Neutrophil (primary cell): ENCODE data around the gene CFAP410.

Experiments
- H3K27ac ChIP-seq: fragments of 200-600 bp; sonication (generic); 2 replicates; pipeline ENCODE4 v1.5.1; 2016; ENCODE audit warnings: mild to moderate bottlenecking, moderate library complexity
- H3K27me3 ChIP-seq: fragments of 200-600 bp; sonication (generic); 2 replicates; pipeline ENCODE4 v1.6.0; 2016; ENCODE audit warnings: mild to moderate bottlenecking
- H3K36me3 ChIP-seq: fragments of 200-600 bp; sonication (generic); 2 replicates; pipeline ENCODE4 v1.5.1; 2017
- H3K4me1 ChIP-seq, 2 experiments: fragments of 200-600 bp in 1 of 2; sonication (generic) in 1 of 2; 1 replicate in 1 of 2; 2 replicates in 1 of 2; pipeline versions ENCODE4 v1.5.1 to v1.6.1; 2013 to 2016; ENCODE audit warnings: low read depth in 1 of 2, low read length in 1 of 2, mild to moderate bottlenecking in 1 of 2, moderate library complexity in 1 of 2; ENCODE audit not compliant: control insufficient read depth in 1 of 2, insufficient read depth in 1 of 2
- H3K4me3 ChIP-seq, 2 experiments: fragments of 200-600 bp in 1 of 2; sonication (generic) in 1 of 2; 1 replicate in 1 of 2; 2 replicates in 1 of 2; pipeline ENCODE4 v1.5.1; 2013 to 2016; ENCODE audit warnings: low read depth in 1 of 2, low read length in 1 of 2, mild to moderate bottlenecking in 1 of 2, moderate library complexity in 1 of 2
- H3K9me3 ChIP-seq: fragments of 200-600 bp; sonication (generic); 2 replicates; pipeline ENCODE4 v1.5.1; 2016
- CTCF ChIP-seq: fragments of 200-600 bp; sonication (generic); IDR thresholded peaks from 2 replicates; pipeline ENCODE4 v1.5.1; 2016; ENCODE audit warnings: antibody characterized with exemption

The CFAP410 gene

GRCh38 chr21:44329086-44329889 lies 9.9 kb downstream of the CFAP410 start:
- no peak overlapping the region for H3K27ac ChIP-seq
- H3K4me1 ChIP-seq = peaks cover 10% of the 10 kb centered on the region in 2 experiments
- H3K36me3 ChIP-seq = peaks cover 36% of the 10 kb centered on the region
- no peak overlapping the region for H3K4me3 ChIP-seq
- no peak for TF ChIP-seq CTCF
- no peaks in the 10 kb centered on the region for H3K9me3 ChIP-seq
- H3K27me3 ChIP-seq = no peaks in the 10 kb centered on the region

- peaks cover 10% of the 10 kb centered on the region in 2 experiments for H3K4me1 ChIP-seq
Observed at GRCh38 chr21:44328242-44328895, 10.8 kb downstream of the CFAP410 start.

GRCh38 chr21:44327603-44327974 lies 11.6 kb downstream of the CFAP410 start:
- H3K4me1 ChIP-seq = peaks cover 10% of the 10 kb centered on the region in 2 experiments
- no peaks in the 10 kb centered on the region for H3K27me3 ChIP-seq
- H3K9me3 ChIP-seq = no peaks in the 10 kb centered on the region
- no peak overlapping the region for H3K27ac ChIP-seq
- H3K4me3 ChIP-seq = no peak overlapping the region
- H3K36me3 ChIP-seq = peaks cover 53% of the 10 kb centered on the region
- no peak for TF ChIP-seq CTCF

More at GRCh38 chr21:44328242-44328895, 10.8 kb downstream of the CFAP410 start:
- Histone ChIP-seq H3K27ac (no peak overlapping the region), H3K27me3 (no peaks in the 10 kb centered on the region), H3K9me3 (no peaks in the 10 kb centered on the region), H3K36me3 (peaks cover 45% of the 10 kb centered on the region), H3K4me3 (no peak overlapping the region)
- no peak for TF ChIP-seq CTCF

GRCh38 chr21:44326716-44327602 lies 12.2 kb downstream of the CFAP410 start:
- Histone ChIP-seq H3K4me3 (no peak overlapping the region), H3K27ac (no peak overlapping the region), H3K9me3 (no peaks in the 10 kb centered on the region), H3K27me3 (no peaks in the 10 kb centered on the region), H3K4me1 (peaks cover 10% of the 10 kb centered on the region in 2 experiments), H3K36me3 (peaks cover 59% of the 10 kb centered on the region)
- TF ChIP-seq CTCF = no peak

GRCh38 chr21:44326272-44326647 lies 12.9 kb downstream of the CFAP410 start:
- no peak overlapping the region for H3K4me3 ChIP-seq
- H3K4me1 ChIP-seq = peaks cover 10% of the 10 kb centered on the region in 2 experiments
- no peak for TF ChIP-seq CTCF
- peaks cover 66% of the 10 kb centered on the region for H3K36me3 ChIP-seq
- H3K27ac ChIP-seq = no peak overlapping the region
- H3K9me3 ChIP-seq = no peaks in the 10 kb centered on the region
- H3K27me3 ChIP-seq = no peaks in the 10 kb centered on the region
